Kidney (tissue), 14 donors: ENCODE data around the gene NUP210. TPM values are rescaled to one million over a fixed set of nuclear protein-coding genes. Genes with fewer than 3 reads are reported as not detected.

Source experiments
- DNase-seq, 5 donors: peaks; one replicate each; pipeline ENCODE4 v3.0.0-alpha.2; 2013 to 2020
- FAIRE-seq: peaks from 2 replicates; lab custom pipeline; 2012; peaks lifted over from hg19 to GRCh38; lab: Jason Lieb, UNC
- H3K27ac ChIP-seq, 2 donors: one replicate each; pipeline ENCODE4 v1.7.0; 2013; ENCODE audit warnings: low read depth in 2 of 2, low read length in 2 of 2, inconsistent platforms in 1 of 2
- H3K27me3 ChIP-seq: one replicate; pipeline ENCODE4 v1.7.1; 2013; ENCODE audit warnings: low read length, inconsistent platforms; ENCODE audit not compliant: control insufficient read depth, insufficient read depth
- H3K36me3 ChIP-seq, 3 donors: one replicate each; pipeline versions ENCODE4 v1.7.0 to v1.7.1; 2013; ENCODE audit warnings: low read length in 3 of 3, control low read depth in 1 of 3, inconsistent platforms in 1 of 3; ENCODE audit not compliant: insufficient read depth in 3 of 3, control insufficient read depth in 2 of 3
- H3K4me1 ChIP-seq, 3 donors: one replicate each; pipeline versions ENCODE4 v1.7.0 to v1.7.1; 2013; ENCODE audit warnings: low read length in 3 of 3, inconsistent platforms in 1 of 3, low read depth in 1 of 3; ENCODE audit not compliant: control insufficient read depth in 2 of 3, insufficient read depth in 2 of 3
- H3K4me3 ChIP-seq, 3 donors: one replicate each; pipeline versions ENCODE4 v1.7.0 to v1.8.1; 2013; ENCODE audit warnings: low read length in 3 of 3, control low read depth in 1 of 3, inconsistent platforms in 1 of 3
- H3K9ac ChIP-seq, 3 donors: one replicate each; pipeline versions ENCODE4 v1.7.0 to v1.7.1; 2013; ENCODE audit warnings: low read length in 3 of 3, control low read depth in 1 of 3, inconsistent platforms in 1 of 3
- H3K9me3 ChIP-seq, 3 donors: one replicate each; pipeline versions ENCODE4 v1.7.0 to v1.7.1; 2013; ENCODE audit warnings: low read length in 3 of 3, control low read depth in 1 of 3, inconsistent platforms in 1 of 3; ENCODE audit not compliant: control insufficient read depth in 2 of 3, insufficient read depth in 1 of 3
- CTCF ChIP-seq: IDR thresholded peaks from 3 replicates; pipeline ENCODE4 v1.5.1; 2012; ENCODE audit warnings: mild to moderate bottlenecking, moderate library complexity, borderline replicate concordance; ENCODE audit not compliant: insufficient read depth; ENCODE audit errors: extremely low read depth
- intact Hi-C: fragments of 100-400 bp; cut with DNase I; formaldehyde crosslinking; loops from one replicate; pipeline ENCODE4 v1.11.1; 2022
- polyA plus RNA-seq: library from polyadenylated mRNA; stranded (reverse); fragments of 350-450 nt; fragmentation: Illumina TruSeq; extraction: RNeasy Lipid Tissue Mini Kit (QIAGEN cat#74804); gene quantifications from one replicate; pipeline ENCODE4 v1.2.3, GENCODE V29; 2014; ENCODE audit warnings: low read depth, low replicate concordance; ENCODE audit not compliant: insufficient read depth
- total RNA-seq: library from RNA; stranded (reverse); fragmentation: NEBNext Ultra II Directional; extraction: Animal tissue kit (Norgen Biotek cat#: 25700); gene quantifications from one replicate; pipeline ENCODE4 v1.2.1, GENCODE V29; 2021
- donor health status: control.
- donor health status: control.
- donor health status: control.
- donor health status: control.
- donor health status: control.
- donor health status: DM: yes; HTN: yes; CAD: no.
- donor health status: Normal renal cell carcinoma (clear cell type).

NUP210 gene
- total and polyA plus RNA-seq, 2 donors from 2014 or later = 5.6 to 22.9 TPM

GRCh38 chr3:13403847-13404246 lies 16.3 kb downstream of the NUP210 start:
- no peaks in the 10 kb centered on the region for H3K27me3 ChIP-seq
- no peak overlapping the region for H3K9ac ChIP-seq
- peaks cover 0 to 8% (median 0%) of the 10 kb centered on the region in 3 donors for H3K9me3 ChIP-seq
- H3K36me3 ChIP-seq = no peaks in the 10 kb centered on the region
- intact Hi-C loops = no loop called here
- no peaks in the 10 kb centered on the region for H3K4me1 ChIP-seq
- H3K27ac ChIP-seq = no peak overlapping the region
- no peak overlapping the region for H3K4me3 ChIP-seq
- no peak for DNase-seq
- no peak for FAIRE-seq
- TF ChIP-seq CTCF = no peak

DNA sequence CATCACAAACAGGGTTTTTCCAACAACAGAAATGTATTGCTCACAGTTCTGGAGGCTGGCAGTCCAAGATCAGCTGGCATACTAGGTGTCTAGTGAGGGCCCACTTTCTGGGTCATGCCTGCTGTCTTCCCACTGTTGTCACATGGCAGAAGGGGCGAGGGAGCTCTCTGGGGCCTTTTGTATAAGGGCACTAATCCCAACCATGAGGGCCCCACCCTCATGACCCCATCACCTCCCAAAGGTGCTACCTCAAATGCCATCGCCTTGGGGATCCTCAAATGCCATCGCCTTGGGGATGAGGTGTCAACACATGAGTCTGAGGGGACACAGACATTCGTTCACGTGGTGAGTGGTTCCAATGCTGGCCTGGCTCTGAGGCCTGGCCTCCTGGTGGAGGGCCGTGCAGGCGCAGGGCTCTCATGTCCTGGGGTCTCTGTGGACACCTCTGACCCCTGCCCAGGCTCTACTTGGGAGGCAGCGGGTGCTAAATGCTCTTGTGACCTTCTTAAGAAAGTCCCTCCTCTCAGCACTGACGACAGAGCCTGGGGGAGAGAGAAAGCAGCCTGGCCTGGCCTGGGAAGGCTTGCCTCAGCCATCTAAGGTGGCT lies 16.8 kb downstream of the NUP210 start:
- Histone ChIP-seq H3K36me3 (peaks cover 0 to 4% (median 0%) of the 10 kb centered on the region in 3 donors), H3K9me3 (peaks cover 0 to 8% (median 0%) of the 10 kb centered on the region in 3 donors), H3K4me1 (no peaks in the 10 kb centered on the region), H3K4me3 (no peak overlapping the region), H3K27ac (no peak overlapping the region), H3K27me3 (no peaks in the 10 kb centered on the region), H3K9ac (no peak overlapping the region)
- FAIRE-seq (no peak), DNase-seq (no peak)
- intact Hi-C loops = no loop called here
- no peak for TF ChIP-seq CTCF

GRCh38 chr3:13401149-13401548 lies 19.0 kb downstream of the NUP210 start:
- FAIRE-seq (no peak), DNase-seq (peak in 1 of 5 donors; percentile 18)
- TF ChIP-seq CTCF = no peak
- H3K4me1 ChIP-seq = peaks cover 0 to 4% (median 0%) of the 10 kb centered on the region in 3 donors
- H3K9me3 ChIP-seq = peaks cover 0 to 3% (median 0%) of the 10 kb centered on the region in 3 donors
- intact Hi-C loops = no loop called here
- no peak overlapping the region for H3K9ac ChIP-seq
- H3K27me3 ChIP-seq = no peaks in the 10 kb centered on the region
- no peak overlapping the region for H3K27ac ChIP-seq
- peaks cover 0 to 4% (median 0%) of the 10 kb centered on the region in 3 donors for H3K36me3 ChIP-seq
- no peak overlapping the region for H3K4me3 ChIP-seq
